GM23338 (cell line): ENCODE results near the gene RPS18.

ENCODE experiments used
- CREB1 ChIP-seq: fragments of 250-450 bp; sonication (Bioruptor Pico); IDR thresholded peaks from 2 replicates; pipeline ENCODE4 v1.5.0; 2020; ENCODE audit warnings: low read depth, mild to moderate bottlenecking, moderate library complexity
- EZH2 ChIP-seq: fragments of 200-600 bp; sonication (generic); IDR thresholded peaks from one replicate; pipeline ENCODE4 v1.8.0; 2017; ENCODE audit warnings: antibody characterized with exemption, mild to moderate bottlenecking, low read depth; ENCODE audit not compliant: unreplicated experiment
- EZH2phosphoT487 ChIP-seq: fragments of 200-600 bp; sonication (generic); IDR thresholded peaks from one replicate; pipeline ENCODE4 v1.8.1; 2018; ENCODE audit warnings: antibody characterized with exemption; ENCODE audit not compliant: unreplicated experiment
- JUNB ChIP-seq: IDR thresholded peaks from one replicate; pipeline ENCODE4 v1.6.1; 2016; ENCODE audit warnings: antibody characterized with exemption; ENCODE audit not compliant: unreplicated experiment
- ZNF114 ChIP-seq: fragments of 250-450 bp; sonication (Bioruptor Pico); IDR thresholded peaks from 2 replicates; pipeline ENCODE4 v1.5.0; 2020; ENCODE audit warnings: mild to moderate bottlenecking, moderate library complexity
- ZNF331 ChIP-seq: fragments of 250-450 bp; sonication (Bioruptor Pico); IDR thresholded peaks from 2 replicates; pipeline ENCODE4 v1.5.0; 2020; ENCODE audit warnings: low read depth, mild to moderate bottlenecking, moderate library complexity
- TF ChIP-seq, protein P1 (sequence below), 2 experiments: fragments of 200-600 bp in 1 of 2; sonication (generic) in 1 of 2; conservative IDR thresholded peaks; 2 replicates each; pipeline versions ENCODE4 v1.5.1 to v1.6.1; 2016 to 2017; ENCODE audit warnings: antibody characterized with exemption in 2 of 2, low read depth in 2 of 2, mild to moderate bottlenecking in 2 of 2, moderate library complexity in 1 of 2
- TF ChIP-seq, protein P2 (sequence below): IDR thresholded peaks from one replicate; pipeline ENCODE4 v1.6.1; 2018; ENCODE audit warnings: antibody characterized with exemption; ENCODE audit not compliant: unreplicated experiment

DNA sequence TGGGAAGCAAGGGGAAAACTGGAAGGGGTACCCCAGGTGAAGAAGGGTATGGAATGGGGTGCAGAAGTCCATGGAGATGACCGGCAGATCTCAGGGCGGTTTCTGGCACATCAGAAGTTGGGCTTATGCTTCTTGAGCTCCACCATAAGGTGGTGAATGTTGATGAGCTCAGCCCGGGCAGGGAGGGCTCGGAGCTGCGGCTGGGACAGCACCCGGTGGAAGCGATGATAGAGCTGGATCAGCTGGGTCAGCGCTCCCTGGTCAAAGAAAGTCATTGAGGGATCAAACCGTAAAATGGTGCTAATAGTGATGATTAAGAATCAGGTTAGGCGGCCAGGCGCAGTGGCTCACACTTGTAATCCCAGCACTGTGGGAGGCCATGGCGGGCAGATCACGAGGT lies 21.1 kb upstream of the RPS18 start:
- TF ChIP-seq EZH2 (no peak), ZNF114 (CRISPR knock-in tag) (no peak), JUNB (no peak), CREB1 (no peak), EZH2phosphoT487 (no peak), ZNF331 (CRISPR knock-in tag) (no peak)
- TF ChIP-seq, protein P1, sequence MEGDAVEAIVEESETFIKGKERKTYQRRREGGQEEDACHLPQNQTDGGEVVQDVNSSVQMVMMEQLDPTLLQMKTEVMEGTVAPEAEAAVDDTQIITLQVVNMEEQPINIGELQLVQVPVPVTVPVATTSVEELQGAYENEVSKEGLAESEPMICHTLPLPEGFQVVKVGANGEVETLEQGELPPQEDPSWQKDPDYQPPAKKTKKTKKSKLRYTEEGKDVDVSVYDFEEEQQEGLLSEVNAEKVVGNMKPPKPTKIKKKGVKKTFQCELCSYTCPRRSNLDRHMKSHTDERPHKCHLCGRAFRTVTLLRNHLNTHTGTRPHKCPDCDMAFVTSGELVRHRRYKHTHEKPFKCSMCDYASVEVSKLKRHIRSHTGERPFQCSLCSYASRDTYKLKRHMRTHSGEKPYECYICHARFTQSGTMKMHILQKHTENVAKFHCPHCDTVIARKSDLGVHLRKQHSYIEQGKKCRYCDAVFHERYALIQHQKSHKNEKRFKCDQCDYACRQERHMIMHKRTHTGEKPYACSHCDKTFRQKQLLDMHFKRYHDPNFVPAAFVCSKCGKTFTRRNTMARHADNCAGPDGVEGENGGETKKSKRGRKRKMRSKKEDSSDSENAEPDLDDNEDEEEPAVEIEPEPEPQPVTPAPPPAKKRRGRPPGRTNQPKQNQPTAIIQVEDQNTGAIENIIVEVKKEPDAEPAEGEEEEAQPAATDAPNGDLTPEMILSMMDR (conservative IDR thresholded peaks at IDR 0.05; ENCODE audit: low read depth in 2 of 2): no peak
- TF ChIP-seq, protein P2, sequence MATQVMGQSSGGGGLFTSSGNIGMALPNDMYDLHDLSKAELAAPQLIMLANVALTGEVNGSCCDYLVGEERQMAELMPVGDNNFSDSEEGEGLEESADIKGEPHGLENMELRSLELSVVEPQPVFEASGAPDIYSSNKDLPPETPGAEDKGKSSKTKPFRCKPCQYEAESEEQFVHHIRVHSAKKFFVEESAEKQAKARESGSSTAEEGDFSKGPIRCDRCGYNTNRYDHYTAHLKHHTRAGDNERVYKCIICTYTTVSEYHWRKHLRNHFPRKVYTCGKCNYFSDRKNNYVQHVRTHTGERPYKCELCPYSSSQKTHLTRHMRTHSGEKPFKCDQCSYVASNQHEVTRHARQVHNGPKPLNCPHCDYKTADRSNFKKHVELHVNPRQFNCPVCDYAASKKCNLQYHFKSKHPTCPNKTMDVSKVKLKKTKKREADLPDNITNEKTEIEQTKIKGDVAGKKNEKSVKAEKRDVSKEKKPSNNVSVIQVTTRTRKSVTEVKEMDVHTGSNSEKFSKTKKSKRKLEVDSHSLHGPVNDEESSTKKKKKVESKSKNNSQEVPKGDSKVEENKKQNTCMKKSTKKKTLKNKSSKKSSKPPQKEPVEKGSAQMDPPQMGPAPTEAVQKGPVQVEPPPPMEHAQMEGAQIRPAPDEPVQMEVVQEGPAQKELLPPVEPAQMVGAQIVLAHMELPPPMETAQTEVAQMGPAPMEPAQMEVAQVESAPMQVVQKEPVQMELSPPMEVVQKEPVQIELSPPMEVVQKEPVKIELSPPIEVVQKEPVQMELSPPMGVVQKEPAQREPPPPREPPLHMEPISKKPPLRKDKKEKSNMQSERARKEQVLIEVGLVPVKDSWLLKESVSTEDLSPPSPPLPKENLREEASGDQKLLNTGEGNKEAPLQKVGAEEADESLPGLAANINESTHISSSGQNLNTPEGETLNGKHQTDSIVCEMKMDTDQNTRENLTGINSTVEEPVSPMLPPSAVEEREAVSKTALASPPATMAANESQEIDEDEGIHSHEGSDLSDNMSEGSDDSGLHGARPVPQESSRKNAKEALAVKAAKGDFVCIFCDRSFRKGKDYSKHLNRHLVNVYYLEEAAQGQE: no peak
